PC-9 (cell line): ENCODE data around the gene NDC1.
A peak's percentile ranks its signal among the peaks of the same experiment; 100 is the strongest.

ENCODE experiments used
- CTCF ChIP-seq: fragments of 200-600 bp; sonication (generic); conservative IDR thresholded peaks from 2 replicates; pipeline ENCODE4 v1.6.1; 2017; ENCODE audit warnings: mixed run types, antibody characterized with exemption, mild to moderate bottlenecking, moderate library complexity
- EZH2 ChIP-seq: fragments of 200-600 bp; sonication (generic); IDR thresholded peaks from 2 replicates; pipeline ENCODE4 v1.8.0; 2017; ENCODE audit warnings: antibody characterized with exemption, low read depth

GRCh38 chr1:53811414-53811851, 26.7 kb downstream of the NDC1 start:
- TF ChIP-seq CTCF (peak; percentile 53; the same call in 1 of the 2 replicates), EZH2 (no peak)
